RWPE2 (cell line): ENCODE data around the gene IZUMO4.

Experiments
- ATAC-seq: fragments of 200-7000 bp; cut with Tn5 transposase; 3 replicates; pipeline ENCODE4 v1.9.1; 2021; ENCODE audit warnings: low read depth
- DNase-seq: peaks from one replicate; pipeline ENCODE4 v3.0.0-alpha.2; 2020; ENCODE audit warnings: low spot score
- H3K27ac ChIP-seq: fragments of 450-650 bp; 2 replicates; pipeline ENCODE4 v1.5.1; 2017; ENCODE audit warnings: mild to moderate bottlenecking; ENCODE audit not compliant: poor library complexity, severe bottlenecking
- H3K27me3 ChIP-seq: fragments of 250-450 bp; sonication (Bioruptor Pico); 2 replicates; pipeline ENCODE4 v1.5.1; 2021; ENCODE audit warnings: mild to moderate bottlenecking, moderate library complexity; ENCODE audit not compliant: insufficient read depth, poor library complexity, severe bottlenecking
- H3K36me3 ChIP-seq: fragments of 250-450 bp; sonication (Bioruptor Pico); 2 replicates; pipeline ENCODE4 v1.5.1; 2020; ENCODE audit warnings: low read depth, mild to moderate bottlenecking, moderate library complexity
- H3K4me1 ChIP-seq: fragments of 250-450 bp; sonication (Bioruptor Pico); 2 replicates; pipeline ENCODE4 v1.5.1; 2021; ENCODE audit warnings: mild to moderate bottlenecking, moderate library complexity; ENCODE audit not compliant: insufficient read depth, poor library complexity, severe bottlenecking
- H3K4me3 ChIP-seq: fragments of 250-450 bp; sonication (Bioruptor Pico); 2 replicates; pipeline ENCODE4 v1.5.1; 2021; ENCODE audit warnings: mild to moderate bottlenecking, moderate library complexity; ENCODE audit not compliant: severe bottlenecking
- H3K9me3 ChIP-seq: fragments of 250-450 bp; sonication (Bioruptor Pico); 2 replicates; pipeline ENCODE4 v1.5.1; 2021; ENCODE audit warnings: mild to moderate bottlenecking, moderate library complexity; ENCODE audit not compliant: severe bottlenecking
- TF ChIP-seq, protein P1 (sequence below): fragments of 450-650 bp; IDR thresholded peaks from one replicate; pipeline ENCODE4 v1.5.1; 2017; ENCODE audit warnings: mild to moderate bottlenecking, moderate library complexity; ENCODE audit not compliant: poor library complexity, severe bottlenecking

Gene IZUMO4

GRCh38 chr19:2051773-2052704 lies 44.7 kb upstream of the IZUMO4 start:
- ATAC-seq (no peak), DNase-seq (no peak)
- Histone ChIP-seq H3K9me3 (no peaks in the 10 kb centered on the region), H3K36me3 (peaks cover 35% of the 10 kb centered on the region), H3K4me1 (peaks cover 46% of the 10 kb centered on the region), H3K27me3 (no peaks in the 10 kb centered on the region), H3K27ac (peak overlapping the region; percentile 83), H3K4me3 (no peak overlapping the region)
- TF ChIP-seq, protein P1, sequence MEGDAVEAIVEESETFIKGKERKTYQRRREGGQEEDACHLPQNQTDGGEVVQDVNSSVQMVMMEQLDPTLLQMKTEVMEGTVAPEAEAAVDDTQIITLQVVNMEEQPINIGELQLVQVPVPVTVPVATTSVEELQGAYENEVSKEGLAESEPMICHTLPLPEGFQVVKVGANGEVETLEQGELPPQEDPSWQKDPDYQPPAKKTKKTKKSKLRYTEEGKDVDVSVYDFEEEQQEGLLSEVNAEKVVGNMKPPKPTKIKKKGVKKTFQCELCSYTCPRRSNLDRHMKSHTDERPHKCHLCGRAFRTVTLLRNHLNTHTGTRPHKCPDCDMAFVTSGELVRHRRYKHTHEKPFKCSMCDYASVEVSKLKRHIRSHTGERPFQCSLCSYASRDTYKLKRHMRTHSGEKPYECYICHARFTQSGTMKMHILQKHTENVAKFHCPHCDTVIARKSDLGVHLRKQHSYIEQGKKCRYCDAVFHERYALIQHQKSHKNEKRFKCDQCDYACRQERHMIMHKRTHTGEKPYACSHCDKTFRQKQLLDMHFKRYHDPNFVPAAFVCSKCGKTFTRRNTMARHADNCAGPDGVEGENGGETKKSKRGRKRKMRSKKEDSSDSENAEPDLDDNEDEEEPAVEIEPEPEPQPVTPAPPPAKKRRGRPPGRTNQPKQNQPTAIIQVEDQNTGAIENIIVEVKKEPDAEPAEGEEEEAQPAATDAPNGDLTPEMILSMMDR: no peak

DNA sequence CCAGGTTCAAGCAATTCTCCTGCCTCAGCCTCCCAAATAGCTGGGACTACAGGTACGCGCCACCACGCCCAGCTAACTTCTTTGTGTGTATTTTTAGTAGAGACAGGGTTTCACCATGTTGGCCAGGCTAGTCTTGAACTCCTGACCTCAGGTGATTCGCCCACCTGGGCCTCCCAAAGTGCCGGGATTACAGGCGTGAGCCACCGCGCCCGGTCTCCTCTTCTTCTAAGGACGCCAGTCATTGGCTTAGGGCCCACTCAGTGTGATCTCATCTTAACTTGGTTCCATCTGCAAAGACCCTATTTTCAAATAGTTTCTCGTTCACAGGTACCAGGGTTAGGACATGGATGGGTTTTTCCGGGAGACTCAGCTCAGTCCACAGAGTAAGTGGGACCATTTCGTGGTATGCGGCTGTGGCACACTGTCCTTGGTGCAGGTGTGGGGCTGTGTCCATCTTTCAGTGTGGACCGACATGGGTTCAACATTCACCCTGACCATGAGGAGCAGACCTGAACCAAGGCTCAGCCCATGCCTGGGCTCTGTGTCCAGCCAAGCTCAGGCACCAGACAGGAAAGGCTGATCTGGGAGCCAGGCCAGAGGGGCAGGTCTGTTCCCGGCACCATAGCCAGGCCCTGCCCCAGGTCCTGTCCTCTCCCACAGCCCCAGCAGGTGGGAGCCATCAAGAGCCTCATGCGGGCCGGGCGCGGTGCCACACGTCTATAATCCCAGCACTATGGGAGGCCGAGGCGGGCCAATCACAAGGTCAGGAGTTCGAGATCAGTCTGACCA lies 42.9 kb upstream of the IZUMO4 start:
- Histone ChIP-seq H3K27ac (peak overlapping the region; percentile 97), H3K4me3 (no peak overlapping the region), H3K27me3 (no peaks in the 10 kb centered on the region), H3K4me1 (peaks cover 34% of the 10 kb centered on the region), H3K36me3 (peaks cover 18% of the 10 kb centered on the region), H3K9me3 (no peaks in the 10 kb centered on the region)
- TF ChIP-seq, protein P1: no peak
- no peak for ATAC-seq
- peak; percentile 52 for DNase-seq

- TF ChIP-seq, protein P1: no peak
- DNase-seq (no peak), ATAC-seq (no peak)
- Histone ChIP-seq H3K36me3 (peaks cover 8% of the 10 kb centered on the region), H3K4me1 (peaks cover 40% of the 10 kb centered on the region), H3K27ac (peak overlapping the region; percentile 97), H3K4me3 (no peak overlapping the region), H3K9me3 (no peaks in the 10 kb centered on the region), H3K27me3 (no peaks in the 10 kb centered on the region)
Observed at GRCh38 chr19:2054763-2055162, 42.0 kb upstream of the IZUMO4 start.

DNA sequence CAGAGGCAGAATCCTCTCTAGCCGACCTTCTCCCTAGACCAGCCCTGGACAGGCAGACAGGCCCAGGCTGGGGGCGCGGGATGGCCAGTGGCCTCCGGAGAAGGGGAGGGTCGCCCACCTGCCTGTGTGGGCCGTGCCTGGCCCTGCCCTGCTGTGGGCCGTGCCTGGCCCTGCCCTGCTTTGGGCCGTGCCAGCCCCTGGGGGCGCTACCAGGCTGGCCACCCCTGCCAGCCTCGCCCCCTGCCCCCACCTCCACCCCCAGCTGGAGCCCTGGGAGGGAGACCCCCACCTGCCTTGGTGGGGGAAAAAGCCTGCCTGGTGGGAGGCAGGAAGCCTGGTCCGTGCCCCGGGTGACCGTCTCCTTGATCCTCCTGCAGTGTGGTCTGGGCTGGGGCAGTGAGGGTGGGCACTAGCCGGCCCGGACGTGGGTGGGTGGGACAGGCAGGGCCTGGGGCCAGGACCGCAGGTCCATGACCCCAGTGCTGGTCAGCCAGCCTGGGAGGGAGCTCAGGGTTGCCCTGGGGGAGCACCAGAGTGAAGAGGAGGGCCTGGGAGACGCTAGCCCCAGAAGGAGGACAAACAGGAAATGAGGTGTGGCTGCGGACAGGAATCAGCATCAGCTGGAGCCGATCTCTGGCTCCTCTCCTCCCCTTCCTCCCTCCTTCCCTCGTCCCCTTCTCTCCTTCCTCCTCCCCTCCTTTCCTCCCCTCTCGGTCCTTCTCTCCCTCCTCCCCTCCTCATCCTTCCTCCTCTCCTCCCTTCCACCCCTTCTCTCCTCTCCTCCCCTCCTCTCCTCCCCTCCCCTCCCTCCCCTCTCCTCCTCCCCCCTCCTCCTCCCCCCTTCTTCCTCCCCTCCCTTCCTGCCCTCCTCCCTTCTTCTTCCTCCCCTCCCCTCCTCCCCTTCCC lies 40.5 kb upstream of the IZUMO4 start:
- DNase-seq: no peak
- TF ChIP-seq, protein P1: peak; percentile 22
- no peaks in the 10 kb centered on the region for H3K9me3 ChIP-seq
- peak overlapping the region; percentile 97 for H3K27ac ChIP-seq
- peak overlapping the region; percentile 21 for H3K4me3 ChIP-seq
- H3K4me1 ChIP-seq: peaks cover 52% of the 10 kb centered on the region
- ATAC-seq: peak; percentile 30
- no peaks in the 10 kb centered on the region for H3K36me3 ChIP-seq
- H3K27me3 ChIP-seq: no peaks in the 10 kb centered on the region
